WTC11 (cell line): ENCODE results near the gene ZNF407. TPM values are rescaled to one million over a fixed set of nuclear protein-coding genes. Genes with fewer than 3 reads are reported as not detected.

Experiments used
- ATAC-seq: fragments of 200-7000 bp; cut with Tn5 transposase; 2 replicates; pipeline ENCODE4 v1.10.0; 2021; ENCODE audit warnings: mild to moderate bottlenecking, moderate library complexity
- CTCF ChIA-PET: fragments of 300-600 bp; sonication (Branson Sonifier 250); formaldehyde crosslinking; loops from one replicate; lab custom pipeline; 2021; ENCODE audit warnings: antibody characterized with exemption; lab: Charles Lee
- POLR2A ChIA-PET: fragments of 350-600 bp; sonication (Branson Sonifier 250); formaldehyde crosslinking; loops from one replicate; lab custom pipeline; 2021; ENCODE audit warnings: antibody characterized with exemption; lab: Charles Lee
- DNase-seq: peaks from one replicate; pipeline ENCODE4 v3.0.0; 2021; ENCODE audit warnings: low spot score
- H3K27ac Mint-ChIP-seq: 2 replicates; pipeline ENCODE4 v1.8.0; 2021; ENCODE audit warnings: mixed read lengths
- H3K27me3 Mint-ChIP-seq: 2 replicates; pipeline ENCODE4 v1.8.0; 2021; ENCODE audit warnings: low read depth, mild to moderate bottlenecking, moderate library complexity, mixed read lengths
- H3K36me3 Mint-ChIP-seq: 2 replicates; pipeline ENCODE4 v1.8.0; 2021; ENCODE audit warnings: mixed read lengths
- H3K4me1 Mint-ChIP-seq: 2 replicates; pipeline ENCODE4 v1.8.0; 2022; ENCODE audit warnings: mixed read lengths
- H3K4me3 Mint-ChIP-seq: 2 replicates; pipeline ENCODE4 v1.8.0; 2021; ENCODE audit warnings: mild to moderate bottlenecking, moderate library complexity, mixed read lengths
- H3K9me3 Mint-ChIP-seq: 2 replicates; pipeline ENCODE4 v1.8.0; 2021; ENCODE audit warnings: mixed read lengths
- AR ChIP-seq: fragments of 250-450 bp; sonication (Bioruptor Pico); IDR thresholded peaks from 2 replicates; pipeline ENCODE4 v1.9.0; 2021; ENCODE audit warnings: mild to moderate bottlenecking
- CBFB ChIP-seq: sonication (generic); formaldehyde crosslinking; IDR thresholded peaks from 2 replicates; pipeline ENCODE4 v1.8.1; 2022; ENCODE audit warnings: mild to moderate bottlenecking, low read depth, missing genetic modification reagents
- CDX4 ChIP-seq: fragments of 250-450 bp; sonication (Bioruptor Pico); IDR thresholded peaks from 2 replicates; pipeline ENCODE4 v1.9.0; 2021; ENCODE audit warnings: moderate library complexity, mild to moderate bottlenecking, inconsistent platforms, borderline replicate concordance
- CTCF ChIP-seq: fragments of 200-600 bp; IDR thresholded peaks from 2 replicates; pipeline ENCODE4 v1.8.0; 2022; ENCODE audit warnings: antibody characterized with exemption
- ELF4 ChIP-seq: sonication (generic); formaldehyde crosslinking; IDR thresholded peaks from 2 replicates; pipeline ENCODE4 v1.8.1; 2022; ENCODE audit warnings: low read depth, mild to moderate bottlenecking, moderate library complexity, missing genetic modification reagents
- EMX1 ChIP-seq: fragments of 250-450 bp; sonication (Bioruptor Pico); IDR thresholded peaks from 2 replicates; pipeline ENCODE4 v1.8.0; 2021; ENCODE audit warnings: mild to moderate bottlenecking
- FOXJ3 ChIP-seq: sonication (generic); formaldehyde crosslinking; IDR thresholded peaks from 2 replicates; pipeline ENCODE4 v1.9.0; 2021; ENCODE audit warnings: missing genetic modification reagents, mild to moderate bottlenecking, borderline replicate concordance
- MXD4 ChIP-seq: fragments of 250-450 bp; sonication (Bioruptor Pico); IDR thresholded peaks from 2 replicates; pipeline ENCODE4 v1.8.0; 2021; ENCODE audit warnings: mild to moderate bottlenecking, moderate library complexity, borderline replicate concordance
- NFATC4 ChIP-seq: fragments of 250-450 bp; sonication (Bioruptor Pico); IDR thresholded peaks from 2 replicates; pipeline ENCODE4 v1.9.0; 2021; ENCODE audit warnings: mild to moderate bottlenecking
- NFE2L1 ChIP-seq: sonication (generic); formaldehyde crosslinking; IDR thresholded peaks from 2 replicates; pipeline ENCODE4 v1.8.1; 2023; ENCODE audit warnings: missing genetic modification reagents
- NFYB ChIP-seq: sonication (generic); formaldehyde crosslinking; conservative IDR thresholded peaks from 2 replicates; pipeline ENCODE4 v1.8.0; 2022; ENCODE audit warnings: low read depth, missing genetic modification reagents
- NR2C2 ChIP-seq: sonication (generic); formaldehyde crosslinking; IDR thresholded peaks from 2 replicates; pipeline ENCODE4 v1.8.0; 2022; ENCODE audit warnings: mild to moderate bottlenecking, missing genetic modification reagents
- RELA ChIP-seq: sonication (generic); formaldehyde crosslinking; IDR thresholded peaks from 2 replicates; pipeline ENCODE4 v1.8.1; 2022; ENCODE audit warnings: missing genetic modification reagents, mild to moderate bottlenecking, borderline replicate concordance
- RORB ChIP-seq: fragments of 250-450 bp; sonication (Bioruptor Pico); IDR thresholded peaks from 2 replicates; pipeline ENCODE4 v1.9.0; 2021; ENCODE audit warnings: mild to moderate bottlenecking
- TEAD4 ChIP-seq: sonication (generic); formaldehyde crosslinking; IDR thresholded peaks from 2 replicates; pipeline ENCODE4 v1.8.0; 2022; ENCODE audit warnings: mild to moderate bottlenecking, missing genetic modification reagents
- ZBTB43 ChIP-seq: sonication (generic); formaldehyde crosslinking; IDR thresholded peaks from 2 replicates; pipeline ENCODE4 v1.8.1; 2023; ENCODE audit warnings: mild to moderate bottlenecking, missing genetic modification reagents
- ZNF121 ChIP-seq: sonication (generic); formaldehyde crosslinking; IDR thresholded peaks from 2 replicates; pipeline ENCODE4 v1.8.0; 2023; ENCODE audit warnings: missing genetic modification reagents
- ZNF219 ChIP-seq: sonication (generic); formaldehyde crosslinking; IDR thresholded peaks from 2 replicates; pipeline ENCODE4 v1.8.0; 2023; ENCODE audit warnings: missing genetic modification reagents, mild to moderate bottlenecking, borderline replicate concordance
- ZNF396 ChIP-seq: fragments of 250-450 bp; sonication (Bioruptor Pico); IDR thresholded peaks from 2 replicates; pipeline ENCODE4 v1.8.0; 2021; ENCODE audit warnings: mild to moderate bottlenecking, moderate library complexity, borderline replicate concordance
- ZSCAN18 ChIP-seq: fragments of 250-450 bp; sonication (Bioruptor Pico); IDR thresholded peaks from 2 replicates; pipeline ENCODE4 v2.1.2; 2022; ENCODE audit warnings: mild to moderate bottlenecking, moderate library complexity
- total RNA-seq: library from RNA; stranded (reverse); gene quantifications from 3 replicates; pipeline ENCODE4 v1.2.3, GENCODE V29; 2021

Gene ZNF407
- total RNA-seq, 1 experiment from 2014 or later, result 6.5 TPM

- H3K27ac Mint-ChIP-seq, result no peak overlapping the region
- TF ChIP-seq ZNF121 (no peak), TEAD4 (CRISPR knock-in tag) (no peak), FOXJ3 (CRISPR knock-in tag) (no peak), ZSCAN18 (CRISPR knock-in tag) (no peak), AR (CRISPR knock-in tag) (no peak), EMX1 (CRISPR knock-in tag) (no peak), NFYB (no peak), CBFB (CRISPR knock-in tag) (no peak), CTCF (no peak), ZBTB43 (CRISPR knock-in tag) (no peak), ELF4 (CRISPR knock-in tag) (no peak), NR2C2 (no peak), RELA (CRISPR knock-in tag) (no peak), ZNF219 (CRISPR knock-in tag) (no peak), NFATC4 (CRISPR knock-in tag) (no peak), NFE2L1 (CRISPR knock-in tag) (no peak), RORB (CRISPR knock-in tag) (no peak), CDX4 (no peak), ZNF396 (CRISPR knock-in tag) (no peak), MXD4 (CRISPR knock-in tag) (no peak)
- H3K4me1 Mint-ChIP-seq, result peaks cover 4% of the 10 kb centered on the region; the same call in 1 of the 2 replicates
- no peaks in the 10 kb centered on the region for H3K9me3 Mint-ChIP-seq
- DNase-seq, result no peak
- POLR2A ChIA-PET, result no interaction called here
- H3K36me3 Mint-ChIP-seq, result no peaks in the 10 kb centered on the region
- no peak for ATAC-seq
- no peaks in the 10 kb centered on the region for H3K27me3 Mint-ChIP-seq
- H3K4me3 Mint-ChIP-seq, result no peak overlapping the region
- CTCF ChIA-PET, result interaction anchor here (0.7 kb wide), 1 partner anchor 23 kb away, joined by 3 read pairs; no protein-coding TSS in a partner anchor
Measured at GRCh38 chr18:75064513-75064905, 466.8 kb downstream of the ZNF407 start.
